EH (cell line): ENCODE data around the gene PTGDS.

Source experiments
- DNase-seq: peaks from one replicate; pipeline ENCODE4 v3.0.0-alpha.2; 2015; ENCODE audit warnings: low read depth

The PTGDS gene

DNA sequence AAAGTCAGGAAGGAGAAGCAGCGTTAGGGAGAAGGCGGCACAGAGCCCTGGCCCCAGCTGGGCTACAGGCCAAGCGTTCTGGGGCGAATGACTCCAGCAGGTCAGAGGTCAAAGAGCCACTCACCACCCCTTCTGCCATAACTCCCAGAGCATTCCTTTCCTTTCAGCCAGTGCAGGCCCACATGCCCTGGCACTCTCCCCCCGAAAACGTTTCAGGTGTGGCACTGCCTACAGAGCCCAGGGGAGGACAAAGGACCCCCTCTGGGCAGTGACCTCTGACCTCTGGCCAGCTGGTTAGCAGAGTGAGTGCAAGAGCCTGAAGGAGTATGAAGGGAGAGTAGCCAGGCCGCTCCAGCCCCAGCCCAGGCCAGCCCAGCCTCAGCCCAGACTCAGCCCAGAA lies 45.9 kb downstream of the PTGDS start:
- no peak for DNase-seq

DNA sequence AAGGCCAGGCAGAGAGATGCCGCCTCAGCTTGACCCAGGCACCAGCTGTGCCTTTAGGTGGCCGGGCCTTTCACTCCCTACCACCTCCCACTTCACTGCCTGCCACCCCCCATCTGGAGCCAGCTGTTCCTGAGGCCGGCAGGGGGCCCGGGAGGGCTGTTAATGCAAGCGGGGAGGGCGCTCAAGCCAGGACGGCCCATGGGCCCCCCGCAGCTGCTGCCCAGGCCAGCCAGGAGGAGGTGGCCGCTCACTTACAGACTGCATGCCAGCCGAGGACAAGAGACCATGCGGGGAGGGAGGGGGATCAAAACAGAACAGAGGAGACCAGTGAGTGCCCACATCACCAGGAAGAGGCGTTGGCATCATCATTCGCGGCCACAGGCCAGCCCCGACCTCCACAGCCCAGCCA lies 46.3 kb downstream of the PTGDS start:
- no peak for DNase-seq

DNA sequence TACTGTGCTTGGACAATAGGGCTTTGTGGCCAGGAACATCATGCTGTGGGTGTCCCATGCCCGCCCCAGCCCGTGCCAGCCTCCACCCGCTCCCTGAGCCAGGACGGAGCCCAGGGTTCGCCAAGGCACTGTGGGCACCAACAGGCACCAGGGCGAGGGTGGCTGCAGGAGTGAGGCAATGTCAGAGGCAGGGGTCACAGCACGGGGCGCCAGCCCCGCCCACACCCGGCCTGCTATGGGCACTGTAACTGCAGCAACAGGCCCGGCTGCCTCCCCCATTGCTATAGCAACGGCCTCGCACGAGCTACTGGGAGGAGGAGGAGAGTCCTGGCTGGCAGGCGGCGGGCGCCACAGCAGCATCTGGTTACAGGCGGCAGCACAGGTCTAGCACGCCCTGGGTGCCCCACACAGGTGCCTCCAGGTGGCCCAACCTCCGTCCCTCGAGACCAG lies 48.2 kb downstream of the PTGDS start:
- no peak for DNase-seq

DNA sequence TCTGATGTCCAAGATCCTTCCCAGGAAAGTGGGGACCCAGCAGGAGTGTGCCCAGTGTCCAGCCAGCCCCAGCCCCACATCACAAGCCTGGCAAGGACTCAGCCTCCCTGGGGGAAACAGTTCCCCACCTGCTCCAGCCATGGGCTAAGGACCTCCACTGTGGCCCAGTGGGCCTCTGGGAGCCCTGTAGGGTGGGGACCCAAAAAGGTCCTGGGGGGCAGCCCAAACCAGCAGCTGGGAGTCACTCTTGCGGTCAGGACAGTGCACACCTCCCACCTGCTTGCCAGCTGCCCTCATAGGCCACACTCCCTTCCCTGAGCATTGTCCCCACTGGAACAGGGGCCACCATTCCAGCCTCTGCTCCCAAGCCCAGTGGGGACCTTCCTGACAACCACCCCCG lies 49.1 kb downstream of the PTGDS start:
- no peak for DNase-seq

DNA sequence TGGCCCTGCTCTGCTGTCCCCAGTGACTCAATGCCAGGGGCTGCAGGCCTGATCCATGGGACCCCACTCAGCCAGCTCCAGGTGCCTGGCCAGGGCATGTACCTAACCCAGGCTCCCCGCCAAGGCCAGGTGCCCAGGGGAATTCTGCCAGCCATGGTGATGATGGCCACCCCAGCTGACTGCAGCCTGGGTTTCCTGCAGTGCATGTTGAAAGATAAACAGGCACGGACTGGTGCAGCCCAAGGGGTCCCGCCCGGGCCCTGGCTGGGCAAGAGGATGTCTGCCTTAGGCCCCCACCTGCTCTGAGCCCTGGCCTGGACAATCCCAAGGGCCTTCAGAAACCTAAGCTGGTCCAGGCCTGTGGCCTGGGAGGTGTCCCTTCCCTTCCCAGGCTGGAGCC lies 49.5 kb downstream of the PTGDS start:
- no peak for DNase-seq

DNA sequence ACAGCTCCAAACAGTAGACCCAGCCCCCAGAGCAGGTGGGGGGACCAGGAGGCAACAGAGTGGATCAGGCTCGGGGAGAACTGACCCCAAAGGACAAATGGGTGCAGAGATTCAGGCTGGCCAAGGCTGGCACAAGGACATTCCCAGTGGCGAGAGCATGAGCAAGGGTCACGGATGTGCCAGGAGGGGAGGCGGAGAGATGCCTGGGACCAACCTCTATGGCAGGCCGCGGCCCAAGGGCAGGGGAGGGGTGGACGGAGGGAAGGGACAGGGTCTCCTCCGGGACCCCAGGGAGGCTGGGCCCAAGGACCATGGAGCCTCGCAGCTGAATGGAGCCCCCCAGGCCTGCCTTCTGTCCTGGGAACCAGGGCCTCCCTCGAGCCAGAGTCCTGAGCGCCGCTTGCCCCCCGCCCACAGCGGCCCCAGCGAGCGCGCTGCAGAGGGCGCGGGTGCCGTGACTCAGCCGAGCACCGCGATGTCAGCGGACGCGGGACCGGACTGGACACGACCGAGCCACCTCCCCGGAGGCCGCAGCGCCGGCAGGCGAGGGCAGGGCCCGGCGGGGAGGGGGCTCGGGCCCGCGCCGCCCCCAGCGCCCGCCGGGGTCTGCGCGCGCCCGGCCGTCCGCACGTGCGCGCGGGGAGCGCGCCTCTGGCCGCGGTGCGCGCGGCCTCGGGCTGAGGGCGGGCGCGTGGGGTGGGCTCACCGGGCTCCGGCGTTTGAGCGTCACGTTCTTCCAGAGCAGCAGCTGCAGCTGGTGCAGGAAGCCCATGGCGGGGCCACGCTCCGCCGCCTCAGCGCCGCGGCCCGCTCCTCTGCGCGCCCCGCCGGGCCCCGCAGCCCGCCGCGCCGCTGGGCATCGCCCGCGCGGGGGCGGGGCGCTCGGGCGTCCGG lies 50.3 kb downstream of the PTGDS start, which contains the start of gene ABCA2:
ABCA2 (minus strand) TSS at position 869 of the 894 bp plus-strand sequence; CDS start at position 772, 97 bp downstream.
- DNase-seq, result peak; percentile 39

DNA sequence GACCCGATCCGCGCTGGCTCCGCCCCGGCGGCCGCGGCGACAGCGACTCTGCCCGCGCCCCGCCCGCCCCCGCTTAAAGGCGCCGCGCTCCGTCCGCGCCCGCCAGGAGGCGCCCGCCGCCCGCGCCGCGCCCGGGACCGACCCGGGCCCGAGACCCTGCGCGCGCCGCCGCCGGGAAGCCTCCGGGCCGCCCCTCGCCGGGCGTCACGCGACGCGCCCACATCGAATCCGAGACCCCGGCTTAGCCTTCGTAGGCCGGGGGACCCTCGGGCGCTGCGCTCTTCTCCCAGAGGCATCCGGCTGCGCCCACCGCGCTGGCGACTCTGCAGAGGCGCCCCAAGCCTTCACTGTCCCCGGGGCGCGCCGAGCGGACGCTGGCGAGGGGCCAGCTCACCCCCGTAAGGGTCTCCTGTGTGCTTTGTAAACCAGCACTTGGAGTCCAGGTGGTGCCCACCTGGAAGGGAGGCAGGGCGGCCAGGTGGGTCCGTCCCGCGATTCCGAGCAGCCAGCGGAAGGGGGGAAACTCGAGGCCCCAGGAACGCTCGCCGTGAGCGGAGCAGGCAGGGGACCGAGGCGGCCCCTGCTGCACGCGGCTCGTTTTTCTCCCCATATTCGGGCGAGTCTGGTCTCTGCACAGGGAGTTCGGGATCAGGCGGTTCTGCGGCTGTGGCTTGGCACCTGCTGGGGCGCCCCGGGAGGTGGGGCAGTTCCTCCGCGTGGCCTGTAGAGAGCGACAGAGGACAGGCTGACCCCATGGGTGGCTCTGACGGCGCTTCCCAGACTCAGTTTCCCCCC lies 51.2 kb downstream of the PTGDS start:
- DNase-seq, result peak; percentile 61

DNA sequence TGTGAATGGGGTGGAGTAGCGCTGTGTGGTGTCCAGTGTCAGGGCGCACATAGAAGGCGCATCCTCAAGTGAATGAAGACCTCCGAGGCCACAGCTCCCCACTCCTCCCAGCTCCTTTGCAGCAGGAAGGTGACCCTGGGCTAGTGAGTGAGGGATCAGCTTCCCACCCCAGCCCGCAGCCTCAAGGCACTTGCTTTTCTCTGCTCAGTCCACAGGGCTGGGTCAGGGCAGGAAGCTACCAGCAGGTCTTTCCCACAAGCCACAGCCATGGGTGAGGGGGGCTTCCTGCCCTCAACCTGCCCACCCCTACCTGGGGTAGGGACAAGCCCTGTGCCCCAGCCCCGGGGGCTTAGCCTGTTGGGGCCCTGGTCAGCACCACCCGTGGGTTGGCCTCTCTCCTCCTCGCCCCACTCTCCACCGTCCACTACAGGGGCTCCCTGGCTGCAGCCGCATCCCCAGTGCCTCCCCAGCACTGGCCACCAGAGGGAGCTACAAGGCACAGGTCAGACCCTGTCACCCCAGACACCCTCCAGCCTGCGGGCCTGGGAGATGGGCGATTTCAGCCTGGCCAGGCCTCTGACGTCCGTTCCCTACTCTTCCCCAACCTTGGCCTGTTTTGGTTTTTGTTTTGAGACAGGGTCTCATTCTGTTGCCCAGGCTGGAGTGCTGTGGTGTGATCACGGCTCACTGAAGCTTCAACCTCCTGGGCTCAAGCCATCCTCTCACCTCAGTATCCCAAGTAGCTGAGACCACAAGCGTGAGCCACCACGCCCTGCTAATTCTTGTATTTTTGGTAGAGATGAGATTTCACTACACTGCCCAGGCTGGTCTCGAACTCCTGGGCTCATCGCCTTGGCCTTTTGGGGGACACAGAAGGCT lies 52.0 kb downstream of the PTGDS start:
- peak; percentile 62 for DNase-seq

DNA sequence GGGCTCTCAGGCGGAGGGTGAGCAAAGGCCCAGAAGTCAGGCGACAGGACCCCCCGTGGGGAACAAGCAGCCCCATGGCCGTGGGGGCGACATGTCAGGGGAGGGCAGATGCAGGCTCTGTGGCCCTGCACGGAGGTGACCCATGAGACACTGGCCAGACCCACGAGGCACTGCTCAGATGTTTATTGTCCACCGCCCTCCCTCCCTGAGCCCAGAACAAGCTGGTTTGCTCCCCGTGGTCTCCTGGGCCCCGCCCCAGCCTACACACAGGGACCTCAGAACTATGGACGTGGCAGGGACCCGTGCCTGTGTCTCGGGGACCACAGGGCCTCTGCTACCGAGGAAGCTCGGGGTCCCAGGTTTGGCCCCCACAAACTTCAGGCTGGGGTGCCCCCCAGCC lies 52.7 kb downstream of the PTGDS start:
- no peak for DNase-seq

DNA sequence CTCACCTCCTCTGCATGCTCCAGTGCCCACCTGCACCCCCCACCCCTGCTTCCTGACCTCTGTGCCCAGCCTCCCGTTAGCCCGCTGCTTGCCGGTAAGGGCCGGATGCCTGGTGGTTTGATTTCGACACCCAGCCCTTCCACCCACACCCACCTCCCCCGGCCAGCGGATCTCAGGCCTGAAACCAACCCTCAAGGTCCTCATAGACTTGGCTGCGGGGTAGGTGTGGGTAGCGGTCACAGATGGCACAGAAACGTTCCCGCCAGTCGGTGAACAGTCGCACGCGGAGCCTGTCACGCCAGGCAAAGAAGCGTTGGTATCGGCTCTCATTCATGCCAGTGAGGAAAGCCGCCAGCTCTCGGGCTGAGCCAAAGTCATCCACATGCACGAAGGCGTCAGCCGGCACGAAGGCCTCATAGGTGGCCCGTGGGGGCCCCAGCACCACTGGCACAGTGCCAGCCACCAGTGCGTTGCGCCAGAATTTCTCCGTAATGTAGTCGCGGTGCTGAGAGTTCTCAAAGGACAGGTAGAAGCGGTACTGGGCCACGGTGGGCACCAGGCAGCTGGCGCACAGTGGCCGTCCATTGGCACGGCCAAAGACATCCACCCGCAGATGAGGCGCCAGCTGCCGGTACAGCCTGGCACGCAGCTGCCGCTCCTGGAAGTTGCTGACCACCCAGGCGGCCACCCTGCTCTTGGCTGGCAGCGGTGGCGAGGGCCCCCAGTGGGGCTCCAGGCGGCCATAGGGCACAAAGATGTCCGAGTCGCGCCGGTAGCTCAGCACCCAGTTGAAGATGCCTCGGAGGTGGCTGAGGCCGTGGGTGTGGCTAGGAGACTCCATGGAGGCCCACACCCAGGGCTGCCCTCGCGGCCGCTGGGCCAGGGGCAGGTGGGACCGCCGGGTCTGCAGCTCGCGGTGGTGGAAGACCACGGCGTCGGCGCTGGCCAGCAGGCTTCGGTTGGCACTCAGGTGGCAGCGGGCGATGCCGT lies 53.5 kb downstream of the PTGDS start:
- DNase-seq, result no peak
